Activated CD4-positive, alpha-beta T cell treated with anti-CD3 and anti-CD28 coated beads, Interleukin-10, Interleukin-2, amounts not matched to agents 100 ng/mL and 50 ng/mL, durations not matched to agents 16 hours and 8 hours (primary cell): ENCODE results near the gene ARFGAP3.
"Not testable (repeated sequence)": the region's sequence is repeated elsewhere in the genome, so short reads cannot be mapped to it uniquely, and the experiment has no call there.

Source experiments
- DNase-seq: peaks from one replicate; pipeline ENCODE4 v3.0.0-alpha.2; 2020

Gene ARFGAP3

DNA sequence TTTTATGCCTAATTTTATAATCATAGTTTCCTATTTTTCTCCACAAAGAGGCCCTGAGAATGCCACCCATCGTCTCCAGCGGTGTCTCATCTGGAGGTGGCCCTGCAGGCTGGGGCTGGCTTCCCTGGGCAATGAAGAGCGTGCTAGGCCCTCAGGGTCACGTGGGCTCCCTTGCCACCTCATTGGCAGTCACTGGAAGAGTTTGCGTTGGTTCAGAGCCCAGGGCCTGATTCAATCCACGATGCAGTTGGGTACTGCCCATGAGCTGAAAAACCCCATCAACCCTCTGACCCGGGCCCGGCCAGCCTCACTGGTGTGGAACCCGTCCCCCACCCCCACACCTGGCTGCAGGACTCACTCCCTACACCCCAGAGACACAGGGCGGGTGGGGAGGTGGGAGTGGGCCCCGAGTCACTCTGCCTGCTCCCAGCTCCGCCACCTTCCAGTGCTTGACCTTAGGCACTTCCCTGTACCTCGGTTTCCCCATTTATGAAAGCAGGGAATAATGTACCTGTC, 93.0 kb downstream of the ARFGAP3 start:
- no peak for DNase-seq

DNA sequence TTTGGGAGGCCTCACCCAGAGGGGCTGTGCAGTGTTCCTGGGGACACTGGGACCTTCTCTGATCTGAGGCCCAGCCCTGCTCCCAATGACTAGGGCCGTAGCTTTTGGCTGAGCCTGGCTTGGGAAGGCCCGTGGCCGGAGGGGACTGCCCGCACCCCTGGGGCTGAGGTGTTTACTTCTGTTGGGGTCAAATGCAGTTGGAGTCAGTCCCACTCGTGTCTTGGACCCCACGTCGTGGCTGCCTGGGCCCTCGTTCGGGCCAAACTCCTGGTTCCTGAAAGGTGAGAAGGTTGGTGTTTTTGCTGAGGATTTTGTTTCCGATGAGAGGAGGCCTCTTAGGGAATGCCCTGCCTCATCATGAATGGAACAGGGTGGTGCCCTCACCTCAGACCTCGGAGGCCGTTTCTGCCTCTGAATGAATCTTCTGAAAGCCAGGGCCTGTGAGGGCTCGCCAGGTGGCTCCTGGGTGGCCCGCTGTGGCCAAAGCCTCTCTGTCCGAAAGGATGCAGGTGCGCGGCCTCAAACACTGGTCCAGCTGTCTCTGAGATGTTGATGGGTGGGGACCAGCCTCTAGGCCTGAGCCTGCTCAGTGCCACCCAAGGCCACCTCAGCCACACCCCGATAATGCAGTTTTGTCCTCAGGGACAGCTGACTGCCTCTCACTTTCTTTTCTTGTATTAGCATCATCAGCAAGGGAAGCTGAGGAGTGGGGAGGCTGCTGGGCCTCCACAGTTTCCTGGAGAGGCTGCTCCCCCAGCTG, 96.1 kb downstream of the ARFGAP3 start:
- no peak for DNase-seq

DNA sequence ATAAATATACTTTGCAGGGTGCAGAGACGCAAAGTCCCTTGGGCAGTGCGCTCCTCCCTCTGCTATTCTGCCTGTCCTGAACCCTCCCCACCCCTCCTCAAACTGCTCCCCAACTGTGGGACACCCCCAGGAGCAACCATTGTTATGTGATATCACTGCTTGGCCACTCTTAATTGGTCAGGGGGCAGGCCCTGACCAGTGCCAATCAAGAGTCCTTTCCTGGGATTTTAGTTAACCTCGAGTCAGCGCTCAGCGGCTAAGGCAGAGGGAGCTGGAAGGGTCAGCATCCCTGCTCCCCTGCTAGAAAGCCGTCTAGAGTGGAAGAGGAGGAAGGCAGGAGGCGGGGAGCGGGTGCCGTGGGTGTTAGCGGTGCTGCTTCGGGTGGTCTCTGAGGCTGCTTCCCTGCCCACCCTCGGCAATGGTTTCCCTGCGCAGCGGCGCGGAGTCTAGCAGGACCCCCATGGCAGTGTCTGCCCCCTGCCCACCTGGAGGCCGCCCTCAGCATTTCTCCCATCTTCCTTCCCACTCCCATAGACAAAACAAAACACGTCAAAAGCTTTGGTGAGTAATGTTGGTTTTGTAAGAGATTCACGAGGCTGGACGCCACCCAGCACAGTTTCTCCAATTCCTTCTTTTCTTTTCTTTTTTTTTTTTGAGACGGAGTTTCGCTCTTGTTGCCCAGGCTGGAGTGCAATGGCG, 98.0 kb downstream of the ARFGAP3 start:
- DNase-seq = no peak

DNA sequence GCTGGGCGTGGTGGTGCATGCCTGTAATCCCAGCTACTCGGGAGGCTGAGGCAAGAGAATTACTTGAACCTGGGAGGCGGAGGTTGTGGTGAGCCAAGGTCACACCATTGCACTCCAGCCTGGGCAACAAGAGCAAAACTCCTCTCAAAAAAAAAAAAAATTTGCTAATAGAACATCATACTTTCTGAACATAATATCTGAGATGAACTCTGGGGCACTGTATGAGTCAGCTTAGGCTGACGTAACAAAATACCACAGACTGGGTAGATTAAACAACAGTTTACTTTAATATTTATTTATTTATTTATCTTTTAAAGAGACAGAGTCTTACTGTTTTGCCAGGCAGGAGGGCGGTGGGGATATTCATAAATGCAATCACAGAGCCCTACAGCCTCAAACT, 101.5 kb downstream of the ARFGAP3 start:
- not testable (repeated sequence) for DNase-seq

DNA sequence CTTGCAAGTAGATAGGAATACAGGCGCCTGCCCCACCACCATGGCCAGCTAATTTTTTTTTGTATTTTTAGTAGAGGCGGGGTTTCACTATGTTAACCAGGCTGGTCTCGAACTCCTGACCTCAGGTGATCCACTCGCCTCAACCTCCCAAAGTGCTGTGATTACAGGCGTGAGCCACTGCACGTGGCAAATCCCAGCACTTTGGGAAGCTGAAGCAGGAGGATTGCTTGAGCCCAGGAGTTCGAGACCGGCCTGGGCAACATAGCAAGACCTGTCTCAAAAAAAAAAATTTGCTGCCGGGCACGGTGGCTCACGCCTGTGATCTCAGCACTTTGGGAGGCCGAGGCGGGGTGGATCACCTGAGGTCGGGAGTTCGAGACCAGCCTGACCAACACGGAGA, 102.0 kb downstream of the ARFGAP3 start:
- not testable (repeated sequence) for DNase-seq

DNA sequence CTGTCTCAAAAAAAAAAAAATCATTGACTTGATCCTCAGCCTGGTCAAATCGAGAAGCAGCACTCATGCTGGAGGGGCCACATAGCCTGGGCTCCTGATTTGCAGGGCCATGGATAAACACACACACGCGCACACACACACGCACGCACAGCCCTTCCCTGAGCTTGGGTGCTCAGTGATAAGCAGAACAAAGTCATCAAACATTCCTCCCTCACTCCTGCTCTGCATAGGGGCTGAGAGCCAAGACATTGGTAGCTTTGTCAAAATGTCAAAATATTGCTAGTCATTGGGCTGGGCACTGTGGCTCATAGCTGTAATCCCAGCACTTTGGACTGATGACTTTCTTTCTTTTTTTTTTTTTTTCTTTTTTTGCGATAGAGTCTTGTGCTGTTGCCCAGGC, 102.4 kb downstream of the ARFGAP3 start:
- DNase-seq = no peak

DNA sequence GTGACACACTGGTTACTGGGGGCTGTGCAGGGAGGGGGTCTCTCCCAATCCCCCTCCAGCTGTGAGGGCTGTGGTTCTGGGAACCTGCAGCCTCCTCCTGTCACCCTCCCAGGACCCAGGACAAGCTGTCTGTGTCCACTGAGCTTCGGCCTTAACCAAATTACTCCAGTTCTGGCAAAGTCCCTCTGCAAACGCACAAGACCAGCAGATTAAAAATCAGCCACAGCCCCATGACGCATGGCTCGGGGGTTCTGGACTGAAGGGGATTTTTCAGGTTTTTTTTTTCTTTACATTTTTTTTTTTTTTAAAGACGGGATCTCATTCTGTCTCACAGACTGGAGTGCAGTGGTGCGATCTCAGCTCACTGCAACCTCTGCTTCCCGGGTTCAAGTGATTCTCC, 104.2 kb downstream of the ARFGAP3 start:
- no peak for DNase-seq

DNA sequence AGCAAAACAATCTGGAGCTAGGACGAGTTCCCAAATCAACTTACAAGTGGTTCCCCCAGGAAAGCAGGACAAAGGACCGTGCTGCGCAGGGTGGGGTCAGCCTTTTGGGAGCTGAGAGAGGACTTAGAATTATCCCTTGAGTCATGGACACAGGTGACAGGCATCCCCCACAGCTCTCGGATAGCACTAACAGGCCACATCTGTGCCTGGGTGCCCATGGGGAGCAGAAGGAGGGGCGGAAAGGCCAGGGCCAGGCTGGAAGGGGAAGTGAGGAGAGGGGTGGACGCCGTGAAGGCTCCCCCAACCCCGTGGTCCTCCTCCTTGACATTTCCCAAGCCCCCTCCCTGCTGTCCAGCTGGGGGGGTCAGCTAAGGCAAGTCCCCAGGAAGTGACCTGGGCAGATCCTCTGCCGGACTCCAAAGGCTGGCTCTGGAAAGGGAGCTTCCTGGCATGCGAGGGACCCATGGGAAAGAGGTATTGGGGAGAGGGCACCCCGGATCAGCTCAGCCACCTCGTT, 104.8 kb downstream of the ARFGAP3 start:
- no peak for DNase-seq

DNA sequence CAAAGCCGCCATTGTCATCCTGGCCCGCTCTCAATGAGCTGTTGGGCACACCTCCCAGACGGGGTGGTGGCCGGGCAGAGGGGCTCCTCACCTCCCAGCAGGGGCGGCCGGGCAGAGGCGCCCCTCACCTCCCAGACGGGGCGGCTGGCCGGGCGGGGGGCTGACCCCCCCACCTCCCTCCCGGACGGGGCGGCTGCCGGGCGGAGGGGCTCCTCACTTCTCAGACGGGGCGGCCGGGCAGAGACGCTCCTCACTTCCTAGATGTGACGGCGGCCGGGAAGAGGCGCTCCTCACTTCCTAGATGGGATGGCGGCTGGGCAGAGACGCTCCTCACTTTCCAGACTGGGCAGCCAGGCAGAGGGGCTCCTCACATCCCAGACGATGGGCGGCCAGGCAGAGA, 106.7 kb downstream of the ARFGAP3 start:
- DNase-seq = not testable (repeated sequence)

DNA sequence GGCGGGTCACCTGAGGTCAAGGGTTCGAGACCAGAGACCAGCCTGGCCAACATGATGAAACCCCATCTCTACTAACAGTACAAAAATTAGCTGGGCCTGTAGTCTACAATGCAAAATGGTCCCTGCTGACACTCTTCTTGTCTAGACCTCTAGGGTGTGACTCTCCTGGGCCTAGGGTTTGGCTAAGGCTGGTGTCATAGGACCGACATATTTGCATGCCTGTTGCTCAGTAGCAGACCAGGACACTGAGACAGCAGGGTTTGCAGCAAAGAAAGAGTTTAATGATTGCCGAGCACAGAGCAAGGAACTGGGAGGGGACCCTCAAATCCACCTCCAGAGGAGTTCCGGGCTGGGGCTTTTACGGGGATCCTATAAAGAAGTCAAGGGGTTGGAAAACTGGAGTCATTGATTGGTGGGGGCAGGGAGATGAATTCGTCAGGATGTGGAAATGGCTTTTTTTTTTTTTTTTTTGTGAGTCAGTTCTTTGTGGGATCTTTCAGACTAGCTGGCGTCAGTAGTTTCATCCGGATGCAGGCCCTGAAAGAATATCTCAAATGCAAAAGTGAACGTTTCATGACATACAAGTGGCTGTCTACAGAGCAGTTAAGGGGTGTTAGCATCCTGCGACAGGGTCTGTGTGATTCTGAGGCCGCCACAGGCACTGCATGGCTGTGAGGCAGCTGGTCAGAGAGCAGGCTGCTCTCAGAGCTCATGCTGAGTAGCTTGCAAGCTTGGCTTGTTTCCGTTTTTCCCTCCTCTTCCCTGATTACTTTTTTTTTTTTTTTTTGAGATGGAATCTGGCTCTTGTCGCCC, 109.2 kb downstream of the ARFGAP3 start:
- no peak for DNase-seq
